Calu3 (cell line): ENCODE measurements around the gene GUCY1B1. TPM values are rescaled to one million over a fixed set of nuclear protein-coding genes. Genes with fewer than 3 reads are reported as not detected.
"Not testable (repeated sequence)": the region's sequence is repeated elsewhere in the genome, so short reads cannot be mapped to it uniquely, and the experiment has no call there.

ENCODE experiments used
- BruUV-seq: library from RNA; stranded (reverse); fragments of 400-500 nt; replicated peaks from 2 replicates; lab custom pipeline; 2021; lab: Mats Ljungman, UMichigan
- CTCF ChIA-PET: fragments of 300-600 bp; sonication (Branson Sonifier 250); formaldehyde crosslinking; loops from one replicate; lab custom pipeline; 2022; ENCODE audit warnings: antibody characterized with exemption; lab: Charles Lee
- DNase-seq: peaks from one replicate; pipeline ENCODE4 v3.0.0; 2022
- H3K27ac Mint-ChIP-seq: one replicate; pipeline ENCODE4 v1.8.0; 2022; ENCODE audit warnings: mixed read lengths; ENCODE audit not compliant: unreplicated experiment
- H3K27me3 Mint-ChIP-seq: one replicate; pipeline ENCODE4 v1.8.0; 2022; ENCODE audit warnings: mixed read lengths; ENCODE audit not compliant: unreplicated experiment
- H3K36me3 Mint-ChIP-seq: one replicate; pipeline ENCODE4 v1.8.0; 2022; ENCODE audit warnings: mild to moderate bottlenecking, moderate library complexity, mixed read lengths; ENCODE audit not compliant: insufficient read depth, unreplicated experiment
- H3K4me1 Mint-ChIP-seq: one replicate; pipeline ENCODE4 v1.8.0; 2022; ENCODE audit warnings: mild to moderate bottlenecking, low read depth, mixed read lengths; ENCODE audit not compliant: unreplicated experiment
- H3K4me3 Mint-ChIP-seq: one replicate; pipeline ENCODE4 v1.8.0; 2022; ENCODE audit warnings: mild to moderate bottlenecking, low read depth, moderate library complexity, mixed read lengths; ENCODE audit not compliant: unreplicated experiment
- H3K9me3 Mint-ChIP-seq: one replicate; pipeline ENCODE4 v1.8.0; 2022; ENCODE audit warnings: low read depth, mixed read lengths; ENCODE audit not compliant: unreplicated experiment
- intact Hi-C: fragments of 100-400 bp; cut with micrococcal nuclease; formaldehyde crosslinking; loops from one replicate; pipeline ENCODE4 v1.10.0; 2022; ENCODE audit not compliant: unreplicated experiment
- total RNA-seq: library from RNA; stranded (reverse); gene quantifications from 2 replicates; pipeline ENCODE4 v1.2.3, GENCODE V29; 2022
- TF ChIP-seq, protein P1 (sequence below): fragments of 200-600 bp; IDR thresholded peaks from one replicate; pipeline ENCODE4 v1.8.0; 2022; ENCODE audit warnings: antibody characterized with exemption; ENCODE audit not compliant: unreplicated experiment

GUCY1B1 gene
- total RNA-seq, 1 experiment from 2014 or later = 19.3 TPM

- Mint-ChIP-seq H3K4me1 (no peaks in the 10 kb centered on the region), H3K4me3 (no peak overlapping the region), H3K36me3 (no peaks in the 10 kb centered on the region), H3K27ac (no peak overlapping the region), H3K9me3 (no peaks in the 10 kb centered on the region), H3K27me3 (no peaks in the 10 kb centered on the region)
- TF ChIP-seq, protein P1, sequence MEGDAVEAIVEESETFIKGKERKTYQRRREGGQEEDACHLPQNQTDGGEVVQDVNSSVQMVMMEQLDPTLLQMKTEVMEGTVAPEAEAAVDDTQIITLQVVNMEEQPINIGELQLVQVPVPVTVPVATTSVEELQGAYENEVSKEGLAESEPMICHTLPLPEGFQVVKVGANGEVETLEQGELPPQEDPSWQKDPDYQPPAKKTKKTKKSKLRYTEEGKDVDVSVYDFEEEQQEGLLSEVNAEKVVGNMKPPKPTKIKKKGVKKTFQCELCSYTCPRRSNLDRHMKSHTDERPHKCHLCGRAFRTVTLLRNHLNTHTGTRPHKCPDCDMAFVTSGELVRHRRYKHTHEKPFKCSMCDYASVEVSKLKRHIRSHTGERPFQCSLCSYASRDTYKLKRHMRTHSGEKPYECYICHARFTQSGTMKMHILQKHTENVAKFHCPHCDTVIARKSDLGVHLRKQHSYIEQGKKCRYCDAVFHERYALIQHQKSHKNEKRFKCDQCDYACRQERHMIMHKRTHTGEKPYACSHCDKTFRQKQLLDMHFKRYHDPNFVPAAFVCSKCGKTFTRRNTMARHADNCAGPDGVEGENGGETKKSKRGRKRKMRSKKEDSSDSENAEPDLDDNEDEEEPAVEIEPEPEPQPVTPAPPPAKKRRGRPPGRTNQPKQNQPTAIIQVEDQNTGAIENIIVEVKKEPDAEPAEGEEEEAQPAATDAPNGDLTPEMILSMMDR = no peak
- intact Hi-C loops = no loop called here
- CTCF ChIA-PET = no interaction called here
- no TSS peak for BruUV-seq
- no peak for DNase-seq
Measured at GRCh38 chr4:155795991-155796390, 37.2 kb downstream of the GUCY1B1 start.

- CTCF ChIA-PET, intact Hi-C loops, DNase-seq, H3K4me3 Mint-ChIP-seq, BruUV-seq, H3K4me1 Mint-ChIP-seq, H3K9me3 Mint-ChIP-seq, H3K36me3 Mint-ChIP-seq, H3K27ac Mint-ChIP-seq, H3K27me3 Mint-ChIP-seq: not testable (repeated sequence)
Measured at GRCh38 chr4:155797581-155797980, 38.8 kb downstream of the GUCY1B1 start.

- no peak for DNase-seq
- H3K4me3 Mint-ChIP-seq = no peak overlapping the region
- CTCF ChIA-PET = no interaction called here
- no peaks in the 10 kb centered on the region for H3K36me3 Mint-ChIP-seq
- TF ChIP-seq, protein P1 = no peak
- no peak overlapping the region for H3K27ac Mint-ChIP-seq
- H3K9me3 Mint-ChIP-seq = no peaks in the 10 kb centered on the region
- no TSS peak for BruUV-seq
- intact Hi-C loops = no loop called here
- H3K27me3 Mint-ChIP-seq = no peaks in the 10 kb centered on the region
- H3K4me1 Mint-ChIP-seq = no peaks in the 10 kb centered on the region
Measured at GRCh38 chr4:155799116-155799793, 40.4 kb downstream of the GUCY1B1 start.

DNA sequence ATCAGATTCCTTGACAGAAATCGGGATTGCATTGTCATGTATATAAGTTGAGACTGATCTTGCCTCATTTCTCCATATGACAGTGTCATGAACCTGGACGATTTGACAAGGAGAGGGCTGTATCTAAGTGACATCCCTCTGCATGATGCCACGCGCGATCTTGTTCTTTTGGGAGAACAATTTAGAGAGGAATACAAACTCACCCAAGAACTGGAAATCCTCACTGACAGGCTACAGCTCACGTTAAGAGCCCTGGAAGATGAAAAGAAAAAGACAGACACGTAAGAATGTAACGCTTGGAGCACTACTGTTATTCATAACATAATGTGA lies 40.9 kb downstream of the GUCY1B1 start:
- CTCF ChIA-PET = no interaction called here
- Mint-ChIP-seq H3K4me1 (no peaks in the 10 kb centered on the region), H3K27me3 (no peaks in the 10 kb centered on the region), H3K27ac (no peak overlapping the region), H3K9me3 (no peaks in the 10 kb centered on the region), H3K36me3 (no peaks in the 10 kb centered on the region), H3K4me3 (no peak overlapping the region)
- intact Hi-C loops = no loop called here
- no TSS peak for BruUV-seq
- TF ChIP-seq, protein P1 = no peak
- no peak for DNase-seq

DNA sequence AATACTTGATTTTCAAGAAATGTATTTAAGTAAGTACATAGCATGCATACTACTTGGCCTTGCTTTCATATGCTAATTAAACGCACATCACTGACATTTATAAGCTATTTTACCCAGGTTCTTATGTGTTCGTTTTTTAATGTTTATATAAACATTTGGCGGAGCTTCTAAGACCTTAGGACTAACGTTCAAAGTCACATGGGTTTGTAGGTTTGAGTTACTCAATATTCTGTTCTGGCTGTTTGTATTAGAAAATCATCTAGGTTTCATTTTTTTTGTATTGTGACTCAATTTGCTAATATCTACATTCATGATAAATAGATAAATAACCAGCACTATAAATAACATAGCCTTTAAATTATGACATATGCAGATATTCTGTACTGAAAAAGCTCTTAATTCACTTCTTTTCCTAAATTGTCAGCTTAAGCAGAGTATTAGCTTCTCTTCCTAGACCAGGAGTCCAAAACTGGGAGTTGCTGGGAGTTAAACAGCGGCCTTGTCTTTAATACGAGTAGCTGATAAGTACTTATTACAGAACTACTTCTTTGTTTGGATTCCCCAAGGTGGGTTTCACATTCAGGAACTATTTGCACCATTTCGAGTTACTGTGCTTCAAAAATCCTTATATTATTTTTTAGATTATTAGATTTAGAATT lies 42.0 kb downstream of the GUCY1B1 start:
- H3K36me3 Mint-ChIP-seq = no peaks in the 10 kb centered on the region
- BruUV-seq = no TSS peak
- H3K27me3 Mint-ChIP-seq = no peaks in the 10 kb centered on the region
- TF ChIP-seq, protein P1 = no peak
- CTCF ChIA-PET = no interaction called here
- no peak for DNase-seq
- intact Hi-C loops = no loop called here
- no peaks in the 10 kb centered on the region for H3K4me1 Mint-ChIP-seq
- H3K27ac Mint-ChIP-seq = no peak overlapping the region
- H3K4me3 Mint-ChIP-seq = no peak overlapping the region
- no peaks in the 10 kb centered on the region for H3K9me3 Mint-ChIP-seq
